ENCODE data around the gene KCNF1. TPM values are rescaled to one million over a fixed set of nuclear protein-coding genes. Genes with fewer than 3 reads are reported as not detected.

Gene KCNF1
- total RNA-seq, 1 experiment from 2014 or later, result 0.52 TPM

GRCh38 chr2:10900216-10901109, 11.3 kb upstream of the KCNF1 start (continued):
- TF ChIP-seq, protein P1, sequence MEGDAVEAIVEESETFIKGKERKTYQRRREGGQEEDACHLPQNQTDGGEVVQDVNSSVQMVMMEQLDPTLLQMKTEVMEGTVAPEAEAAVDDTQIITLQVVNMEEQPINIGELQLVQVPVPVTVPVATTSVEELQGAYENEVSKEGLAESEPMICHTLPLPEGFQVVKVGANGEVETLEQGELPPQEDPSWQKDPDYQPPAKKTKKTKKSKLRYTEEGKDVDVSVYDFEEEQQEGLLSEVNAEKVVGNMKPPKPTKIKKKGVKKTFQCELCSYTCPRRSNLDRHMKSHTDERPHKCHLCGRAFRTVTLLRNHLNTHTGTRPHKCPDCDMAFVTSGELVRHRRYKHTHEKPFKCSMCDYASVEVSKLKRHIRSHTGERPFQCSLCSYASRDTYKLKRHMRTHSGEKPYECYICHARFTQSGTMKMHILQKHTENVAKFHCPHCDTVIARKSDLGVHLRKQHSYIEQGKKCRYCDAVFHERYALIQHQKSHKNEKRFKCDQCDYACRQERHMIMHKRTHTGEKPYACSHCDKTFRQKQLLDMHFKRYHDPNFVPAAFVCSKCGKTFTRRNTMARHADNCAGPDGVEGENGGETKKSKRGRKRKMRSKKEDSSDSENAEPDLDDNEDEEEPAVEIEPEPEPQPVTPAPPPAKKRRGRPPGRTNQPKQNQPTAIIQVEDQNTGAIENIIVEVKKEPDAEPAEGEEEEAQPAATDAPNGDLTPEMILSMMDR (IDR thresholded peaks at IDR 0.05 in 2 of 3, conservative IDR thresholded peaks at IDR 0.05 in 1 of 3; ENCODE audit: borderline replicate concordance in 1 of 3, insufficient read depth in 1 of 3, low read depth in 2 of 3, low read length in 2 of 3), result peak; percentile 62 to 73 (median 69)
- TF ChIP-seq SP1 (IDR thresholded peaks at IDR 0.05; ENCODE audit: low read depth), result no peak
- no peak for TF ChIP-seq JUND (IDR thresholded peaks at IDR 0.05)
- no peak for TF ChIP-seq POLR2AphosphoS5 (IDR thresholded peaks at IDR 0.05; ENCODE audit: low read depth, low read length)

- POLR2A ChIA-PET, result no interaction called here
- H2AFZ ChIP-seq (ENCODE audit: low read depth, low read length, poor library complexity, severe bottlenecking), result peak overlapping the region; percentile 70
Observed at GRCh38 chr2:10901160-10901939, 10.4 kb upstream of the KCNF1 start.

More at GRCh38 chr2:10901160-10901939, 10.4 kb upstream of the KCNF1 start:
- H3K4me2 ChIP-seq (ENCODE audit: low read length), result peak overlapping the region; percentile 68
- CTCF ChIA-PET, result interaction anchor here (2.0 to 3.0 kb wide), 4 partner anchors 8 to 223 kb away, joined by 13 to 25 read pairs (median 15); no protein-coding TSS in a partner anchor
- intact Hi-C loops (cut with micrococcal nuclease), result loop anchor here (5.0 kb wide), 1 partner anchor 221 kb away; no protein-coding TSS in a partner anchor
- H3K4me3 ChIP-seq (replicated peaks in 1 of 2; ENCODE audit: low read depth in 1 of 2, low read length in 2 of 2), result 0 out of 4 replicates have a peak overlapping the region, but pooled peaks of 1 of the 2 experiments have one; percentile 1
- H3K9me3 ChIP-seq (ENCODE audit: control insufficient read depth in 1 of 2, insufficient read depth in 1 of 2, low read depth in 1 of 2, low read length in 2 of 2), result peaks cover 0 to 7% of the 10 kb centered on the region in 2 experiments; a peak in 1 of 4 replicates
- BruUV-seq (replicated peaks), result no TSS peak
- no peaks in the 10 kb centered on the region for H3K27me3 ChIP-seq (ENCODE audit: insufficient read depth, low read length)
- H3K9me2 ChIP-seq (ENCODE audit: insufficient read depth), result no peaks in the 10 kb centered on the region
- H4K20me1 ChIP-seq (ENCODE audit: insufficient read depth), result no peaks in the 10 kb centered on the region
- no peaks in the 10 kb centered on the region for H3K36me3 ChIP-seq (ENCODE audit: control insufficient read depth in 1 of 2, insufficient read depth in 2 of 2, low read length in 2 of 2)
- TF ChIP-seq SP1 (IDR thresholded peaks at IDR 0.05; ENCODE audit: low read depth) (0 out of 2 replicates have a peak, but pooled peaks have one; percentile 23), SIN3A (IDR thresholded peaks at IDR 0.05; ENCODE audit: low read depth) (no peak), CBX3 (IDR thresholded peaks at IDR 0.05; ENCODE audit: low read depth) (peak; percentile 70; the same call in 1 of the 2 replicates), EGR1 (IDR thresholded peaks at IDR 0.05; ENCODE audit: low read depth) (peak; percentile 37; the same call in 1 of the 2 replicates), FOSL1 (IDR thresholded peaks at IDR 0.05; ENCODE audit: low read depth) (peak; percentile 74; the same call in 1 of the 2 replicates), JUND (IDR thresholded peaks at IDR 0.05) (peak; percentile 69; the same call in 1 of the 2 replicates), ZNF274 (IDR thresholded peaks at IDR 0.05; ENCODE audit: low read depth, low read length) (no peak), MAX (IDR thresholded peaks at IDR 0.05) (peak; percentile 47; the same call in 1 of the 2 replicates), CEBPB (IDR thresholded peaks at IDR 0.05; ENCODE audit: low read depth) (peak; percentile 86)
- TF ChIP-seq, protein P1 (IDR thresholded peaks at IDR 0.05 in 2 of 3, conservative IDR thresholded peaks at IDR 0.05 in 1 of 3; ENCODE audit: borderline replicate concordance in 1 of 3, insufficient read depth in 1 of 3, low read depth in 2 of 3, low read length in 2 of 3), result no peak
- H3K4me1 ChIP-seq (ENCODE audit: control insufficient read depth in 1 of 2, insufficient read depth in 2 of 2, low read length in 2 of 2), result peaks cover 9 to 20% of the 10 kb centered on the region in 2 experiments; a peak in 3 of 4 replicates
- 0 out of 2 replicates have a peak overlapping the region, but pooled peaks have one; percentile 5 for H3K9ac ChIP-seq (ENCODE audit: low read length)
- peak; percentile 68 for ATAC-seq
- peak; percentile 33 for DNase-seq (ENCODE audit: low read depth, low spot score)
- RAD21 ChIA-PET (ENCODE audit: low non-redundant PET in 1 of 2, low total read pairs in 2 of 2, uncharacterized antibody in 2 of 2, unreplicated experiment in 2 of 2), result interaction anchor here in 1 of 2 experiments (1.2 kb wide), 1 partner anchor 66 kb away, joined by 3 read pairs; no protein-coding TSS in a partner anchor
- H3K27ac ChIP-seq (ENCODE audit: low read depth, low read length), result no peak overlapping the region; the same call in 1 of the 2 replicates
- no peaks in the 10 kb centered on the region for H3K79me2 ChIP-seq (ENCODE audit: insufficient read depth, low read length)

All from HCT116 (cell line).